Stimulated activated CD4-positive, alpha-beta T cell treated with anti-CD3 and anti-CD28 coated beads, TNF-alpha, amount 100 ng/mL, for 24 hours (primary cell): ENCODE measurements around the gene PDGFRB.

ENCODE experiments used
- DNase-seq, 3 experiments: peaks; one replicate each; pipeline ENCODE4 v3.0.0-alpha.2; 2020; ENCODE audit warnings: low read depth in 3 of 3

PDGFRB gene

GRCh38 chr5:150130493-150130922 is 25.1 kb downstream of the PDGFRB start:
- no peak for DNase-seq

DNA sequence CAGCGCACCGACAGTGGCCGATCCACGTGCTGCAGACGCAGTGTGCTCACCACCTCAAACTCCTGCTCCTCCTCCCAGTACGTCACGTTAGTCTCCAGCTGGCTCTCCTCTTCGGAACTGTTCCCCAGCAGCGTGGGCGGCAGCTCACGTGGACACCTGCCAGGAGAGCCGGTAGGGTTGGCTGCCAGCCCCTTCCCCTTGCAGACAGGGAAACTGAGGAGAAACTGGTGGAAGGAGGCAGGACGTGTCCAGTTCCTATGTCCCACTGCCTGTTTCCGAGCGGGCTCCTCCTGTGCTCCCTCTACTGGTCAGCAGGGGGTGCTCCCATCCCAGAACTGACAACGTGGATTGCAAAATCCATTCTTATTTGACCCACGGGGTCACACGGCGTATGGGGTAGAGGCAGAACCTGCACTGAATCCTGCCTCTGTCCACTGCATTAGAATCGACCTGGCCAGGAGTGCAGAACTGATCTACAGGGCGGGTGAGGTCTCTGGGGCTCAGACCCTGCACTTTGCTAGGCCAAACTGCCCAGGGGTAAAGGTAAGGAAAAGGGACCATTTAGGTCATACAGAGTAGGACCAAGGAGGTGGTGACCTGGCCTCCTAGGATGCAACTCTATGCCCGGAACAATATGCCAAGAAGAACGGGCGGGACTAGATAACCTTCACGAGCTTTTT is 25.7 kb downstream of the PDGFRB start:
- peak; percentile 6 to 51 (median 16) for DNase-seq

- DNase-seq: no peak
Measured at GRCh38 chr5:150129454-150129812, 26.2 kb downstream of the PDGFRB start.

DNA sequence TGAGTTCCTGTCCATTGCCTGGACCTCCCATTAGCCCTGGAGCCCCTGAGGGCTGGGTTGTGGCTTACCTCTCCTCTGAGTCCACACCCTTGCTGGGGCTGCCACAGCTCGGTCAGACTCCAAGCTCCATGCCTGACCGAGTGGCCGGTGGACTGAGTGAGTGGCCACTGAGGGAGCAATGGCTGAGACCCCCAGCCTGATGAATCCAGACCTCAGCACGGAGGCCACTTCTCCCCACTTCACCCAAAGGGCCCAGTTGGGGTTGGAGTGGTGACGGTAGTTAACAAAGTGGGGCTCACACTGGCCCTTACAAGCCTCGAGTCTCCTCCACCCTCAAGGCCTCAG is 28.8 kb downstream of the PDGFRB start:
- DNase-seq: no peak

- no peak for DNase-seq
Measured at GRCh38 chr5:150126199-150126920, 29.3 kb downstream of the PDGFRB start.

DNA sequence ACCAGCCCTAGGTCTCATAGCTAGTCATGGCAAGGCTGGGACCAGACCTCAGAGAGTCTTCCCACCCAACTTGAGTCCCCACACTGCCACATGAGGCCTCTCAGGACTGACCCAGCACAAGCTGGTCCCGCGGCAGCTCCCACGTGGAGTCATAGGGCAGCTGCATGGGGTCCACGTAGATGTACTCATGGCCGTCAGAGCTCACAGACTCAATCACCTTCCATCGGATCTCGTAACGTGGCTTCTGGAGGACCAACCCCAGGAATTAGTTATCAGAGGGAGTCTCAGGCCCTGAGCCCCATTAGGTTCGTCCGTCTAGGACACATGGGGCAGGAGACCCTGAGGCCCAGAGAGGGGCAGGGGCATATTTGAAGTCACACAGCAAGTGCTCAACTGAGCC is 30.3 kb downstream of the PDGFRB start:
- DNase-seq: no peak

DNA sequence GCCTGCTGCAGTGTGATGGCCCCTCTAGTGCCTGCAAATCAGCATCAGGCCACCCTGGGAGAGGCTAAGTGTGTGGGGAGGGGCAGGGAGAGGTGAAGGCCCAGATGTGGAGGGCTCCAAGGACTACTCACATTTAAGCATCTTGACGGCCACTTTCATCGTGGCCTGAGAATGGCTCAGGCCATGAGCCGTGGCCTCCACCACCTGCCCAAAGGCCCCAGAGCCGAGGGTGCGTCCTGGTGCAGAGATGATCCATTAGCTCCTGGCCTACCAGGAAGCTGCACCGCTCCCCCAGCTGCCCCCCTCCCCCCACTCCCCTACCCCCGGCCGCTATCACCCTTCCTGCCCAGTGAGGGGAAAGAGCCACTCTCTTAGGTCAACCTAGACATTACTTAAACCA is 31.0 kb downstream of the PDGFRB start:
- DNase-seq: no peak

DNA sequence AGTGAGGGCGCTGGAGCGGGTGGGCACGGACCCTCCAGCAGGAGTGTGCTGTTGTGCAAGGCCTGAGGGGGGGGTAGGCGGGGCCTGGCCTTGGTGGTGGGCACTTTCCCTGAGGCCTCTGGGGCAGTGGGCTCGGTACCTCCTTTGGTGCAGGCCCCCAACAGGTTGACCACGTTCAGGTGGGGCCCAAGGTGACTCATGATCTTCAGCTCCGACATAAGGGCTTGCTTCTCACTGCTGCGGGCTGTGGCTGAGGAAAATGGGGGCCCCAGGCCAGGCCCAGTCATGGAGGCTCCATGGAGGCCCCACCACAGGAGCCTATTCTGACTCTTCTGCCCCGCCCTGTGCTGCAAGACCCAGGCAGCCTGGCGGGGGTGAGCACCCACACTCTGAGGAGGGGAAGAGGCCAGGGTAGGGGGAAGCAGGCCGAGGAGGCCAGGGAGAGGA is 31.5 kb downstream of the PDGFRB start:
- DNase-seq: no peak

DNA sequence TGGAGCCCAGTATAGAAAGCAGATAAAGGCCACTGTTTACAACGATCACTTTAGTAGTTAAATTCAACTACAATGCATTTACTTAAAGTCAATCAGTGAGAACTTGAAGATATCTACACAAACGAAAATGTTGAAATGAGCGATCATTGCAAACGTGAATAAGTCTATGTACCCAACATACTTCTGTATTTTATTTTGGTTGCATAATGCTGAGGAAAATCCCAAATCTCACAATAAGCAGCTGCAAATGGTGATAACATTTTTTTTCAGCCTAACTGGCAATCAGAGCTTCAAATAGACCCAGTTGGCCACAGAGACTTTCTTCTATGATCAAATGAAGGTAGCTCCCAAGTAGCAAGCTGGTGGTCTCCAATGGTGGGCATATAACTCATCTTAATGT is 32.1 kb downstream of the PDGFRB start:
- no peak for DNase-seq

DNA sequence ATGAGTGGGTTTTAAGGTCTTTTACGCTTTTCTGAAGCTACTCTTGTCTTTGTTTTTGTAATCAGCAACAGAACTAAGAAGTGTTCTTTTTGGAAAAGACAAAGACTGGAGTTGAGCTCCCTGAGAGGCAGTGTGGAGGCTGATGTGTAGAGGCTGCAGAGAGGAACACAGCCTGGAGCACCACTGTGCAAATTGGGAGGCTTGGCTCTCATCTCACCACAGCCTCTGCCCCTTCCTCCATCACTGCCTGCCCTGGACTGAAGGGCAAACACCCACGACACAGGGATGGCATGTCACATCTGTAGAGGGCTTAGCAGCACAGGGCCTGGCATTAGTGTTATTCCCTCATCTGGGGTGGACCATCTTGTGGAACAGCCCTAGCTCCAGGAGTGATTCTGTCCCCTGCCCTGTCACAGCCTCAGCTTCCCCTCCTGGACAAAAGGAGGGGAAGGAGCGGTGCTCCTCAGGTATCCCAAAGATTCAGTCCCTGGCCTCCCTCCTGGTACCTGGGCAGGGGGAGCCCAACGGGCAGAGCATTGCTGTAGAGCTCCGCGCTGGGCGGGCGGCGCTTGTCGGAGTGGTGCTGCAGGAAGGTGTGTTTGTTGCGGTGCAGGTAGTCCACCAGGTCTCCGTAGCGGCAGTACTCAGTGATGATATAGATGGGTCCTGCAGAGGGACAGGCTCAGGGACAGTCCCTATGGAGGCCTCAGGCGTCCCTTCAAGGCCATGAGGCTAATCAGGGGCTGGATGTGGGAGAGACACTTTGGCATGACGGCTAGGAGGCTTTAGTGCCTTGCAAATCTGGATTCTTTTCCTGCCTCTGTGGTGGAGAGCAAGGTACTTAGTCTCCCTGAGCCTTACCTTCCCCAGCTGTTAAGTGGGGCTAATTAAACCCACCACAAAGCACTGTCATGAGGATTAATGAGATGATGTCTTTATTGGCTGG is 32.8 kb downstream of the PDGFRB start:
- no peak for DNase-seq

GRCh38 chr5:150122158-150122510 is 33.5 kb downstream of the PDGFRB start:
- peak in 1 of 3 experiments; percentile 12 for DNase-seq

- no peak for DNase-seq
Measured at GRCh38 chr5:150121448-150122157, 34.0 kb downstream of the PDGFRB start.

GRCh38 chr5:150120617-150121447 is 34.8 kb downstream of the PDGFRB start:
- no peak for DNase-seq

DNA sequence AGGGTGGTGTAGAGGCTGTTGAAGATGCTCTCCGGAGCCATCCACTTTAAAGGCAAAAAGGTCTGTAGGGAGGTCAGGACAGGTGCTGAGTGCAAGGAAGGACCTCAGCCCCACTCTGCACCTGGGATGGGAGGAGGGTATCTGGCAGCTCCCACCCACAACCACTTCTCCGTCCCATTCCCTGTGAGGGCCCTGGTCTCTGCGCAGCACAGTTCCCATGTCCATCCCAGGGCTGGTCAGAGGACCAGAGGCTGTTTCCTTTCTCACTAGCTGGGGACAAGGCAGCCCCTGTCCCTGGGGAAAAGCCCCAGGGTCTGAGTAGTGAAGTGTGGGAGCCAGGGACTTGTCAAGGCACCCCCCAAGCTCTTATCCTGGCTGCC is 35.6 kb downstream of the PDGFRB start:
- DNase-seq: no peak

DNA sequence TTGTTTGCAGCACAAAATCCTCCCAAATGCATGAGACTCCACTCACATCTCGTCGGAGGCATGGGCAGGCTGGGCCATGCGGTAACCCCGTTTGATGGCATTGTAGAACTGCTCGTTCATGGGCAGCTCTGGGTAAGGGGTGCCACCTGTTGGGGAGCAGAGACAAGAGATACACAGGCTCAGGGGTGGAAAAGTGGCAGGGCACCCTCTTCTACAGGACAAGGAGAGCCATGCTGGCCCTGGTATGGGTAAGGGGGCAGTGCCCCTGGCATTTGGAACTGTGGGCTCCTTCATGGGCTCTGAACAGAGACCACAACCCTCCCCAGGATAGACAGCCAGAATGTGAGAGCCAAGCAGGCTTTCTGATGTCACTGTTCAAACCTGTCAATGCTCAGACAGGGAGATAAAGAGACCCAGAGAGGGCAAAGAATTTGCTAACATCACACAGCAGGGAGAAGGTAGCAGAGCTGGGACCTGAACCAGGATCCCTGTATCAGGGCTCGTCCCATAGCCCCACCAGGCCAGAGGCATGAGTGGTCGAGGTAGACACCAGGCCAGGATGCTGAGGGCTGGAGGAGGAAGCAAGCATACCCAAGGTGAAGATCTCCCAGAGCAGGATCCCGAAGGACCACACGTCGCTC is 36.1 kb downstream of the PDGFRB start:
- DNase-seq: no peak

GRCh38 chr5:150118561-150119229 is 37.0 kb downstream of the PDGFRB start:
- DNase-seq: no peak

DNA sequence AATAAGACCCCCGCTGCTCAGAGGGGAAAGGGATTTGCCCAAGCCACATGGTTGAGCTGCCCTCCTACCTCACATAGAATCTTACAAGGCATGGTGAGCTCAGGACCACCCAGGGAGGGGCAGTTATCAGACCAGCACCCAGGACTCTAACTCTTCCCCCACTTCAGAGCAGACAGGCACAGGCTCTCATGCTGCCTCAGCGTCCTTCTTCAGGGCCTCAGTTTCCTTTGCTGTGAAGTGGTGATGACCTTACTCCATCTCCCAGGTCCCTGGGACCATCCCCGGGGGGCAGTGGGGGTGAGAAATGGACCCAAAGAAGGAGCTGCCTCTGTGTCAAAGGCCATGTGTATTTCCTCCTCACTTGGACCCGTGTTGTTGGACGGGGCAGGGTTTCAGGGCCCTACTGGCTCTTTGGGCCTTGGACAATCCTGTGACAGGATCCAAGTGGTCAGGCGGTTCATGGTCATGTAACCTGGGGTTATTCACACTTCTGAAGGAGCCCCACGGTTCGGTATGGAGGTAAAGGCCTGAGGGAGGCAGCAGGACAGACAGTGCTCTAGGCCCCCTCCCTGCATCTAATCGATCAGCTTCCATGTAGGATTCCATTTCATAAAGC is 37.6 kb downstream of the PDGFRB start:
- DNase-seq: no peak

GRCh38 chr5:150116667-150117400 is 38.8 kb downstream of the PDGFRB start:
- no peak for DNase-seq
